MM.1S (cell line): ENCODE measurements around the gene ZMYND15.

ENCODE experiments used
- DNase-seq: peaks from one replicate; pipeline ENCODE4 v3.0.0-alpha.2; 2015
- H2AFZ ChIP-seq: fragments of 300-600 bp; sonication (generic); 2 replicates; pipeline ENCODE4 v1.6.0; 2016; ENCODE audit warnings: antibody characterized with exemption, low read length
- H3F3A ChIP-seq: fragments of 300-600 bp; sonication (generic); 2 replicates; pipeline ENCODE4 v1.6.1; 2016; ENCODE audit warnings: mild to moderate bottlenecking, antibody characterized with exemption, low read length, moderate library complexity, mixed read lengths; ENCODE audit not compliant: insufficient read depth
- H3K27ac ChIP-seq: fragments of 300-600 bp; sonication (generic); 2 replicates; pipeline ENCODE4 v1.5.1; 2016; ENCODE audit warnings: mild to moderate bottlenecking, low read length
- H3K27me3 ChIP-seq: fragments of 300-600 bp; sonication (generic); replicated peaks from 2 replicates; pipeline ENCODE4 v1.6.0; 2016; ENCODE audit warnings: low read length; ENCODE audit not compliant: insufficient read depth
- H3K36me3 ChIP-seq: fragments of 300-600 bp; sonication (generic); replicated peaks from 2 replicates; pipeline ENCODE4 v1.6.1; 2016; ENCODE audit warnings: mild to moderate bottlenecking, low read length, mixed read lengths; ENCODE audit not compliant: insufficient read depth
- H3K4me1 ChIP-seq: fragments of 300-600 bp; sonication (generic); 2 replicates; pipeline ENCODE4 v1.6.1; 2016; ENCODE audit warnings: low read length, mixed read lengths
- H3K4me2 ChIP-seq: fragments of 300-600 bp; sonication (generic); 2 replicates; pipeline ENCODE4 v1.6.0; 2016; ENCODE audit warnings: low read depth, low read length
- H3K4me3 ChIP-seq: fragments of 300-600 bp; sonication (generic); 2 replicates; pipeline ENCODE4 v1.5.1; 2016; ENCODE audit warnings: low read length, mixed read lengths
- H3K79me2 ChIP-seq: fragments of 300-600 bp; sonication (generic); 2 replicates; pipeline ENCODE4 v1.6.1; 2016; ENCODE audit warnings: mixed run types, low read length, mixed read lengths
- H3K9ac ChIP-seq: fragments of 300-600 bp; sonication (generic); 2 replicates; pipeline ENCODE4 v1.6.1; 2016; ENCODE audit warnings: low read length, mixed read lengths
- H3K9me2 ChIP-seq: fragments of 300-600 bp; sonication (generic); replicated peaks from 2 replicates; pipeline ENCODE4 v1.6.1; 2016; ENCODE audit warnings: mild to moderate bottlenecking, low read length, mixed read lengths; ENCODE audit not compliant: insufficient read depth
- H3K9me3 ChIP-seq: fragments of 300-600 bp; sonication (generic); replicated peaks from 2 replicates; pipeline ENCODE4 v1.6.1; 2016; ENCODE audit warnings: mild to moderate bottlenecking, low read length, mixed read lengths; ENCODE audit not compliant: insufficient read depth
- H4K20me1 ChIP-seq: fragments of 300-600 bp; sonication (generic); 2 replicates; pipeline ENCODE4 v1.6.1; 2016; ENCODE audit warnings: mild to moderate bottlenecking, low read length, moderate library complexity, mixed read lengths; ENCODE audit not compliant: insufficient read depth
- CTCF ChIP-seq: fragments of 300-600 bp; sonication (generic); IDR thresholded peaks from 2 replicates; pipeline ENCODE4 v1.5.1; 2016; ENCODE audit warnings: antibody characterized with exemption, low read length, mixed read lengths
- EZH2 ChIP-seq: fragments of 300-600 bp; sonication (generic); optimal IDR thresholded peaks from 2 replicates; pipeline ENCODE3; 2017; ENCODE audit warnings: low read depth, mild to moderate bottlenecking, antibody characterized with exemption, low read length, mixed read lengths
- EZH2phosphoT487 ChIP-seq: fragments of 300-600 bp; sonication (generic); IDR thresholded peaks from 2 replicates; pipeline ENCODE4 v1.6.1; 2018; ENCODE audit warnings: antibody characterized with exemption, low read length

Gene ZMYND15

GRCh38 chr17:4721203-4722135 is 18.2 kb upstream of the ZMYND15 start:
- H3F3A ChIP-seq, result peaks cover 8% of the 10 kb centered on the region; the same call in 1 of the 2 replicates
- no peak overlapping the region for H3K4me2 ChIP-seq
- no peak for TF ChIP-seq EZH2
- TF ChIP-seq EZH2phosphoT487, result no peak
- no peak for TF ChIP-seq CTCF

GRCh38 chr17:4722678-4723240 is 16.9 kb upstream of the ZMYND15 start:
- DNase-seq, result no peak

More at GRCh38 chr17:4721203-4722135, 18.2 kb upstream of the ZMYND15 start:
- H3K9ac ChIP-seq, result peak overlapping the region; percentile 28; the same call in 1 of the 2 replicates
- peaks cover 13% of the 10 kb centered on the region for H3K4me1 ChIP-seq
- no peaks in the 10 kb centered on the region for H4K20me1 ChIP-seq
- H3K9me2 ChIP-seq, result no peaks in the 10 kb centered on the region
- H3K9me3 ChIP-seq, result no peaks in the 10 kb centered on the region
- H3K27ac ChIP-seq, result peak overlapping the region; percentile 75; the same call in 1 of the 2 replicates
- H3K27me3 ChIP-seq, result no peaks in the 10 kb centered on the region
- peak overlapping the region; percentile 63; the same call in 1 of the 2 replicates for H2AFZ ChIP-seq
- no peaks in the 10 kb centered on the region for H3K79me2 ChIP-seq
- DNase-seq, result peak; percentile 85
- no peak overlapping the region for H3K4me3 ChIP-seq
- H3K36me3 ChIP-seq, result no peaks in the 10 kb centered on the region

GRCh38 chr17:4724650-4725049 is 15.0 kb upstream of the ZMYND15 start:
- Histone ChIP-seq H3K4me2 (no peak overlapping the region), H4K20me1 (no peaks in the 10 kb centered on the region), H3K27ac (no peak overlapping the region), H3K9ac (no peak overlapping the region), H2AFZ (no peak overlapping the region), H3K36me3 (no peaks in the 10 kb centered on the region), H3K4me3 (no peak overlapping the region), H3K9me2 (no peaks in the 10 kb centered on the region), H3K79me2 (no peaks in the 10 kb centered on the region), H3K9me3 (no peaks in the 10 kb centered on the region), H3F3A (peaks cover 8% of the 10 kb centered on the region; the same call in 1 of the 2 replicates), H3K27me3 (no peaks in the 10 kb centered on the region), H3K4me1 (peaks cover 13% of the 10 kb centered on the region)
- TF ChIP-seq CTCF, result no peak
- TF ChIP-seq EZH2, result no peak
- TF ChIP-seq EZH2phosphoT487, result no peak
- no peak for DNase-seq

More at GRCh38 chr17:4722678-4723240, 16.9 kb upstream of the ZMYND15 start:
- Histone ChIP-seq H4K20me1 (no peaks in the 10 kb centered on the region), H3K9ac (no peak overlapping the region), H3K36me3 (no peaks in the 10 kb centered on the region), H3K4me2 (no peak overlapping the region), H3K4me3 (no peak overlapping the region), H3K9me3 (no peaks in the 10 kb centered on the region), H3K79me2 (no peaks in the 10 kb centered on the region), H3K4me1 (peaks cover 13% of the 10 kb centered on the region), H3F3A (peaks cover 8% of the 10 kb centered on the region; the same call in 1 of the 2 replicates), H2AFZ (no peak overlapping the region), H3K9me2 (no peaks in the 10 kb centered on the region), H3K27me3 (no peaks in the 10 kb centered on the region), H3K27ac (no peak overlapping the region)
- TF ChIP-seq EZH2phosphoT487, result no peak
- TF ChIP-seq EZH2, result no peak
- TF ChIP-seq CTCF, result no peak
